CD4-positive, alpha-beta memory T cell (primary cell): Measurements from ENCODE around the gene PIP4K2B. TPM values are rescaled to one million over a fixed set of nuclear protein-coding genes. Genes with fewer than 3 reads are reported as not detected.

Experiments
- CTCF ChIA-PET: fragments of 350-600 bp; sonication (Branson Sonifier 250); formaldehyde crosslinking; loops from one replicate; lab custom pipeline; 2021; ENCODE audit warnings: inconsistent platforms; ENCODE audit not compliant: partially characterized antibody; lab: Charles Lee
- POLR2A ChIA-PET: fragments of 350-600 bp; sonication (Branson Sonifier 250); formaldehyde crosslinking; loops from one replicate; lab custom pipeline; 2021; ENCODE audit not compliant: partially characterized antibody; lab: Charles Lee
- DNase-seq, 5 donors: peaks; one replicate each; pipeline versions ENCODE4 v3.0.0 to v3.0.0-alpha.2; 2020 to 2022; ENCODE audit warnings: mixed read lengths in 1 of 5
- H3K27ac ChIP-seq: one replicate; pipeline ENCODE4 v1.7.0; 2013; ENCODE audit warnings: low read depth, low read length
- H3K27me3 ChIP-seq: 2 replicates; pipeline ENCODE4 v1.7.0; 2013; ENCODE audit warnings: mild to moderate bottlenecking, low read length, moderate library complexity; ENCODE audit not compliant: insufficient read depth
- H3K36me3 ChIP-seq: 2 replicates; pipeline ENCODE4 v1.7.0; 2013; ENCODE audit warnings: mild to moderate bottlenecking, low read length, moderate library complexity; ENCODE audit not compliant: insufficient read depth
- H3K4me1 ChIP-seq: 2 replicates; pipeline ENCODE4 v1.7.0; 2013; ENCODE audit warnings: mild to moderate bottlenecking, low read length, moderate library complexity; ENCODE audit not compliant: insufficient read depth
- H3K4me3 ChIP-seq, 2 donors: one replicate each; pipeline ENCODE4 v1.7.0; 2013; ENCODE audit warnings: low read length in 2 of 2, mild to moderate bottlenecking in 1 of 2
- H3K9me3 ChIP-seq, 2 donors: one replicate each; pipeline ENCODE4 v1.7.0; 2013; ENCODE audit warnings: low read length in 2 of 2, control low read depth in 1 of 2; ENCODE audit not compliant: control insufficient read depth in 1 of 2
- H3K27ac Mint-ChIP-seq, 7 donors: one replicate each; pipeline ENCODE4 v1.8.0; 2020 to 2021; ENCODE audit warnings: mixed read lengths in 7 of 7, mild to moderate bottlenecking in 6 of 7, inconsistent platforms in 3 of 7, moderate library complexity in 3 of 7
- H3K27me3 Mint-ChIP-seq, 2 donors: one replicate each; pipeline ENCODE4 v1.8.0; 2020 to 2021; ENCODE audit warnings: mixed read lengths in 2 of 2
- H3K36me3 Mint-ChIP-seq, 2 donors: one replicate each; pipeline ENCODE4 v1.8.0; 2020 to 2021; ENCODE audit warnings: mixed read lengths in 2 of 2, inconsistent platforms in 1 of 2, mild to moderate bottlenecking in 1 of 2
- H3K4me1 Mint-ChIP-seq, 4 donors: one replicate each; pipeline ENCODE4 v1.8.0; 2020 to 2021; ENCODE audit warnings: mixed read lengths in 4 of 4, mild to moderate bottlenecking in 1 of 4
- H3K4me3 Mint-ChIP-seq, 8 donors: one replicate each; pipeline ENCODE4 v1.8.0; 2020 to 2021; ENCODE audit warnings: mixed read lengths in 8 of 8, mild to moderate bottlenecking in 7 of 8, moderate library complexity in 6 of 8, inconsistent platforms in 3 of 8
- H3K9me3 Mint-ChIP-seq, 8 donors: one replicate each; pipeline ENCODE4 v1.8.0; 2020 to 2021; ENCODE audit warnings: mixed read lengths in 8 of 8, mild to moderate bottlenecking in 5 of 8, inconsistent platforms in 3 of 8, moderate library complexity in 1 of 8
- intact Hi-C: fragments of 100-400 bp; cut with micrococcal nuclease; formaldehyde crosslinking; loops from one replicate; pipeline ENCODE4 v1.15.1; 2023
- polyA plus RNA-seq, 2 donors: library from polyadenylated mRNA; unstranded; fragments of 300-500 nt; fragmentation: Illumina TruSeq; gene quantifications; one replicate each; pipeline ENCODE4 v1.2.3, GENCODE V29; 2021
- total RNA-seq, 2 experiments: library from RNA; stranded (reverse); gene quantifications; one replicate each; pipeline ENCODE4 v1.2.3, GENCODE V29; 2021

Gene PIP4K2B
- total and polyA plus RNA-seq, 4 experiments from 2014 or later: 10.2 to 66.3 (median 36.2) TPM

DNA sequence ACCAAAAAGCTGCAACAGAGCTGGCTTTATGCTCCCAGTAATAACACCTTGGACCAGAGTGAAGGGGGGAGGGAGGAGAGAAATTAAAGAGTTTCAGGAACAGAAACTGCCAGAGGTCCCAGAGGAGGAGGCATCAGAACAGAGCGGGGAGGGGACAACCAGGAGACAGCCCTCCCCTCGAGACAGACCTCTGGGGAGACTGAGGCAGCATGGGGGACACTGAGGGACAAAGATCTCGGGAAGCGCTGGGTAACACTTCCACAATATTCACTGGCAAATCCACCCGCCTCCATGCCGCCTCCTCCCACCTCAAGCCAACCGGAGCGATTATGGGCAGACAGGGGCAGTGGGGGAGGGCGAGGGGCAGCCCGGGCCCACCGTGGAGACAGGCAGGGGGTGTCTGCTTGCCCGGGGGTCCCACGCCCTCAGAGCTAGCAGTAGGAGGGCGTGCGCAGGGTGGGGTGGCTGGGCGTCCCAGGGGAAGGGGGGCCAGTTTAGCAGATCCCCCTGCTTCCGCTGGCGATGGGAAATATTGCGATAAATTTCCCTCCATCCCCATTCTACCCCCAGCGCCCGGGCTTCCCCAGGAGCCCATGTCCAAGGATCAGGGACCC is 52.4 kb downstream of the PIP4K2B start:
- Mint-ChIP-seq H3K9me3 (peaks cover 0 to 7% (median 0%) of the 10 kb centered on the region in 8 donors), H3K4me3 (peak overlapping the region in 6 of 8 donors; percentile 25 to 70 (median 58)), H3K36me3 (peaks cover 0 to 8% of the 10 kb centered on the region in 2 donors), H3K27me3 (peaks cover 26 to 28% of the 10 kb centered on the region in 2 donors), H3K27ac (peak overlapping the region in 1 of 7 donors; percentile 38), H3K4me1 (peaks cover 17 to 35% (median 26%) of the 10 kb centered on the region in 4 donors)
- Histone ChIP-seq H3K36me3 (no peaks in the 10 kb centered on the region), H3K27me3 (peaks cover 37% of the 10 kb centered on the region), H3K4me3 (no peak overlapping the region), H3K27ac (no peak overlapping the region), H3K4me1 (peaks cover 46% of the 10 kb centered on the region), H3K9me3 (no peaks in the 10 kb centered on the region)
- intact Hi-C loops: no loop called here
- no peak for DNase-seq
- CTCF ChIA-PET: interaction anchor here (2.8 kb wide), 1 partner anchor 12 kb away, joined by 17 read pairs; no protein-coding TSS in a partner anchor
- POLR2A ChIA-PET: interaction anchor here (1.4 kb wide), 1 partner anchor 18 kb away, joined by 4 read pairs; no protein-coding TSS in a partner anchor

GRCh38 chr17:38746004-38746848 is 53.1 kb downstream of the PIP4K2B start:
- no peak overlapping the region for H3K4me3 ChIP-seq
- no peaks in the 10 kb centered on the region for H3K9me3 ChIP-seq
- H3K27me3 Mint-ChIP-seq: peaks cover 22 to 25% of the 10 kb centered on the region in 2 donors
- DNase-seq: no peak
- H3K27me3 ChIP-seq: peaks cover 37% of the 10 kb centered on the region
- POLR2A ChIA-PET: interaction anchor here (1.4 to 1.8 kb wide), 2 partner anchors 18 kb away, joined by 4 read pairs; no protein-coding TSS in a partner anchor
- H3K27ac Mint-ChIP-seq: peak overlapping the region in 1 of 7 donors; percentile 38
- CTCF ChIA-PET: interaction anchor here (2.8 kb wide), 1 partner anchor 11 kb away, joined by 17 read pairs; no protein-coding TSS in a partner anchor
- H3K4me1 ChIP-seq: peaks cover 42% of the 10 kb centered on the region
- H3K36me3 ChIP-seq: no peaks in the 10 kb centered on the region
- H3K36me3 Mint-ChIP-seq: peaks cover 0 to 3% of the 10 kb centered on the region in 2 donors
- H3K27ac ChIP-seq: no peak overlapping the region
- peak overlapping the region in 6 of 8 donors; percentile 6 to 70 (median 44) for H3K4me3 Mint-ChIP-seq
- peaks cover 13 to 28% (median 21%) of the 10 kb centered on the region in 4 donors for H3K4me1 Mint-ChIP-seq
- H3K9me3 Mint-ChIP-seq: peaks cover 0 to under 1% (median 0%) of the 10 kb centered on the region in 8 donors
- intact Hi-C loops: no loop called here

DNA sequence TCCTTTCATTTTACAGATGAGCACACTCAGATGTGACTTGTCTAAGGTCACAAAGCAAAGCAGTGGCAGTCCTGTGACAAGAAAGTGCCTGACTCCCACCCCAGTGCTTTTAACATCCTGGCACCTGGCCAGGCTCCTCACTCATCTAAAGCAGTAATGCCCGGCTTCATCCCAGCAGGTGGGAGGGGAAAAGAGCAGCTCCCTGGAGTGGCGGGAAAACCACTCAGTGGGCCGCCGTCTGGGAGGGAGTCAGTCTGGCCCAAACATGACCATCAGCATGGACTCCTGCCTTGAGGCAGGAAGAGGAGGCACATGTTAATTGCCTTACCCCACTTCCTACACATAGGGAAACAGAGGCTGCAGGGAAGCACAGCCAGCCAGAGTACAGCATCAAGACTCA is 53.8 kb downstream of the PIP4K2B start:
- Mint-ChIP-seq H3K27me3 (peaks cover 19 to 22% of the 10 kb centered on the region in 2 donors), H3K9me3 (no peaks in the 10 kb centered on the region), H3K4me3 (peak overlapping the region in 1 of 8 donors; percentile 67), H3K4me1 (peaks cover 6 to 22% (median 14%) of the 10 kb centered on the region in 4 donors), H3K27ac (no peak overlapping the region), H3K36me3 (no peaks in the 10 kb centered on the region)
- peaks cover 35% of the 10 kb centered on the region for H3K27me3 ChIP-seq
- peaks cover 35% of the 10 kb centered on the region for H3K4me1 ChIP-seq
- H3K4me3 ChIP-seq: no peak overlapping the region
- H3K36me3 ChIP-seq: no peaks in the 10 kb centered on the region
- no peaks in the 10 kb centered on the region for H3K9me3 ChIP-seq
- intact Hi-C loops: no loop called here
- H3K27ac ChIP-seq: no peak overlapping the region
- POLR2A ChIA-PET: interaction anchor here (1.8 kb wide), 1 partner anchor 17 kb away, joined by 4 read pairs; no protein-coding TSS in a partner anchor
- CTCF ChIA-PET: interaction anchor here (2.8 kb wide), 1 partner anchor 10 kb away, joined by 17 read pairs; no protein-coding TSS in a partner anchor
- no peak for DNase-seq

GRCh38 chr17:38743556-38744171 is 55.7 kb downstream of the PIP4K2B start:
- no peaks in the 10 kb centered on the region for H3K36me3 Mint-ChIP-seq
- no peak overlapping the region for H3K4me3 Mint-ChIP-seq
- intact Hi-C loops: no loop called here
- Histone ChIP-seq H3K36me3 (no peaks in the 10 kb centered on the region), H3K27ac (no peak overlapping the region), H3K27me3 (peaks cover 20% of the 10 kb centered on the region), H3K9me3 (no peaks in the 10 kb centered on the region), H3K4me3 (no peak overlapping the region), H3K4me1 (peaks cover 16% of the 10 kb centered on the region)
- peaks cover 14 to 20% of the 10 kb centered on the region in 2 donors for H3K27me3 Mint-ChIP-seq
- POLR2A ChIA-PET: no interaction called here
- peak overlapping the region in 1 of 7 donors; percentile 21 for H3K27ac Mint-ChIP-seq
- H3K4me1 Mint-ChIP-seq: peaks cover 3 to 9% (median 6%) of the 10 kb centered on the region in 4 donors
- no peaks in the 10 kb centered on the region for H3K9me3 Mint-ChIP-seq
- CTCF ChIA-PET: no interaction called here
- no peak for DNase-seq

GRCh38 chr17:38742411-38743308 is 56.7 kb downstream of the PIP4K2B start:
- POLR2A ChIA-PET: no interaction called here

DNA sequence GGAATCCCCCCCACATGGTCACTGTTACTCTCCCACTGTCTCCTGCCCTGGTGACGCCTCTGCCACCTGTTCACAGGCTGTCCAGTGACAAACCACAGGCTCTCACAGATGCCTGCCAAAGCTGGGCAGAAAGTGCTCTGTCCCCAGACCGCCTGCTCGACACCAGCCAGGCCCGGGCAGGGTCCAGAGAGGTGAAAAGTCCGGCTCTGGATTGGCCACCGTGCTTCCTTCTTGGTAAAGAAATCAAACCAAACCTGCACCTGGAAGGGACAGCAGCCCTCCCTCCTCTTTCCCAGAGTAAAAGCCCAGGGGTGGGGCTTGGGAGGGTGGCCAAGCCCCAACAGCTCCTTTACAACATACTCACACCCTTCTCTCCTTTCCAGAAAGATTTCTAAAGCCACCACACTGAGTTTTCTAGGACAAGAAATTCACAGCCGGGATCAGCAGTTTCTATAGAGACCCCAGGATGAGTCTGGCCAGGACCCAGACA is 57.4 kb downstream of the PIP4K2B start:
- Mint-ChIP-seq H3K4me3 (no peak overlapping the region), H3K36me3 (no peaks in the 10 kb centered on the region), H3K4me1 (peaks cover 2 to 8% (median 5%) of the 10 kb centered on the region in 4 donors), H3K27me3 (peaks cover 14 to 18% of the 10 kb centered on the region in 2 donors), H3K27ac (peak overlapping the region in 1 of 7 donors; percentile 13), H3K9me3 (no peaks in the 10 kb centered on the region)
- no peak overlapping the region for H3K4me3 ChIP-seq
- H3K27me3 ChIP-seq: peaks cover 9% of the 10 kb centered on the region
- POLR2A ChIA-PET: no interaction called here
- H3K36me3 ChIP-seq: no peaks in the 10 kb centered on the region
- DNase-seq: no peak
- H3K9me3 ChIP-seq: no peaks in the 10 kb centered on the region
- H3K27ac ChIP-seq: no peak overlapping the region
- intact Hi-C loops: no loop called here
- CTCF ChIA-PET: no interaction called here
- peaks cover 4% of the 10 kb centered on the region for H3K4me1 ChIP-seq

More at GRCh38 chr17:38742411-38743308, 56.7 kb downstream of the PIP4K2B start:
- CTCF ChIA-PET: no interaction called here
- Mint-ChIP-seq H3K9me3 (no peaks in the 10 kb centered on the region), H3K4me3 (no peak overlapping the region), H3K4me1 (peaks cover 2 to 9% (median 5%) of the 10 kb centered on the region in 4 donors), H3K36me3 (no peaks in the 10 kb centered on the region), H3K27me3 (peaks cover 14 to 18% of the 10 kb centered on the region in 2 donors), H3K27ac (peak overlapping the region in 2 of 7 donors; percentile 13)
- peaks cover 13% of the 10 kb centered on the region for H3K27me3 ChIP-seq
- DNase-seq: no peak
- no peak overlapping the region for H3K27ac ChIP-seq
- no peaks in the 10 kb centered on the region for H3K9me3 ChIP-seq
- intact Hi-C loops: no loop called here
- peaks cover 9% of the 10 kb centered on the region for H3K4me1 ChIP-seq
- H3K36me3 ChIP-seq: no peaks in the 10 kb centered on the region
- H3K4me3 ChIP-seq: no peak overlapping the region
